ENCODE results near the gene DMC1. TPM values are rescaled to one million over a fixed set of nuclear protein-coding genes. Genes with fewer than 3 reads are reported as not detected.

The DMC1 gene
- total RNA-seq, 4 donors from 2014 or later = 2.1 to 10.8 (median 4.5) TPM

DNA sequence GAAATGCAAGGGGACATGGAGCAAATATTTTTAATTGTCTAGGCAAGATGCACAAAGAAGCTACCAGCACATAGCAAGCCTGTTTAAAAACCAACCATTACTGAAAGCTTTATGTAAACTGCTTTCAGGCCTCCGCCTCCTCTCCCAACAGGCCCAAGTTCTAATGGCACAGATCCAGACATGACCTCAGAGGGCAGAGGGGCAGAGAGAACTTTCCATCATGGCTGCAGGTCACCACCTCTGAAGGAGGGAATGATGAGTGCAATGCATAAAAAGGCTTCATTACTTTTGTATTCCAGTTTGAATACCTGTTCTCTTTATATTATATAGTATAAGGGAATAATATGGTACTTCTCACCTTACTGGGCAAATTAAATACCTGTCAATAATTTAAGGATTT lies 79.1 kb downstream of the DMC1 start:
- Histone ChIP-seq H3K9me3 (no peaks in the 10 kb centered on the region), H3K27me3 (no peaks in the 10 kb centered on the region), H3K4me3 (no peak overlapping the region), H3K36me3 (peaks cover 6 to 100% (median 73%) of the 10 kb centered on the region in 3 donors), H3K27ac (peak overlapping the region; percentile 52 to 82 (median 58)), H3K4me1 (peaks cover 0 to 87% (median 20%) of the 10 kb centered on the region in 4 donors)
- TF ChIP-seq EP300 (IDR thresholded peaks at IDR 0.05) = peak in 1 of 2 donors; percentile 84
- TF ChIP-seq POLR2A (IDR thresholded peaks at IDR 0.05) = no peak
- WGBS, 2 donors = 9 to 41% methylated on average over 1 of the region's 1 CpG
- peak; percentile 61 to 80 for DNase-seq (ENCODE audit: low spot score in 2 of 2)

DNA sequence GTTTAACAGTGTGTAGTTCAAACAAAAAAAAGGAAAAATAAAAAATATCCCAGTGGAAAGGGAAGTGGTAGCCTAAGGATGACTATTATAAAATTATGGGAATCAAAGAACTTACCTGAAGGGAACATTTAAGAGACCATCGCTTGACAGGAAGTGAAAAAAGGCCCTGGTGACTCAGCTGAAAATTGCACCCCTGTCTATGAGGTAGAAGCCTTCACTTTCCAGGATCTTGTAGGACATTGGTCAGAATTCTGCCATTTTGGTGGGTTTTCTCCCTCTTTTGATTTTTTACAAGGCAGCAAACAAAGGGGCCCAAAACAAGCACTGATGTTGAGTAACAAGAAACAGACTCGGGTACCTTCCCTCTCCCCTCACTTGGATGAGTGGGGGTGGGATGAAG lies 79.5 kb downstream of the DMC1 start:
- Histone ChIP-seq H3K27me3 (no peaks in the 10 kb centered on the region), H3K4me1 (peaks cover 0 to 86% (median 20%) of the 10 kb centered on the region in 4 donors), H3K9me3 (no peaks in the 10 kb centered on the region), H3K27ac (peak overlapping the region; percentile 52 to 82 (median 58)), H3K36me3 (peaks cover 4 to 99% (median 73%) of the 10 kb centered on the region in 3 donors), H3K4me3 (no peak overlapping the region)
- WGBS, 2 donors = 32 to 57% methylated on average over 2 of the region's 2 CpGs
- no peak for TF ChIP-seq EP300 (IDR thresholded peaks at IDR 0.05)
- TF ChIP-seq, protein P1, sequence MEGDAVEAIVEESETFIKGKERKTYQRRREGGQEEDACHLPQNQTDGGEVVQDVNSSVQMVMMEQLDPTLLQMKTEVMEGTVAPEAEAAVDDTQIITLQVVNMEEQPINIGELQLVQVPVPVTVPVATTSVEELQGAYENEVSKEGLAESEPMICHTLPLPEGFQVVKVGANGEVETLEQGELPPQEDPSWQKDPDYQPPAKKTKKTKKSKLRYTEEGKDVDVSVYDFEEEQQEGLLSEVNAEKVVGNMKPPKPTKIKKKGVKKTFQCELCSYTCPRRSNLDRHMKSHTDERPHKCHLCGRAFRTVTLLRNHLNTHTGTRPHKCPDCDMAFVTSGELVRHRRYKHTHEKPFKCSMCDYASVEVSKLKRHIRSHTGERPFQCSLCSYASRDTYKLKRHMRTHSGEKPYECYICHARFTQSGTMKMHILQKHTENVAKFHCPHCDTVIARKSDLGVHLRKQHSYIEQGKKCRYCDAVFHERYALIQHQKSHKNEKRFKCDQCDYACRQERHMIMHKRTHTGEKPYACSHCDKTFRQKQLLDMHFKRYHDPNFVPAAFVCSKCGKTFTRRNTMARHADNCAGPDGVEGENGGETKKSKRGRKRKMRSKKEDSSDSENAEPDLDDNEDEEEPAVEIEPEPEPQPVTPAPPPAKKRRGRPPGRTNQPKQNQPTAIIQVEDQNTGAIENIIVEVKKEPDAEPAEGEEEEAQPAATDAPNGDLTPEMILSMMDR (IDR thresholded peaks at IDR 0.05) = no peak
- no peak for TF ChIP-seq POLR2A (IDR thresholded peaks at IDR 0.05)
- DNase-seq (ENCODE audit: low spot score in 2 of 2) = no peak

DNA sequence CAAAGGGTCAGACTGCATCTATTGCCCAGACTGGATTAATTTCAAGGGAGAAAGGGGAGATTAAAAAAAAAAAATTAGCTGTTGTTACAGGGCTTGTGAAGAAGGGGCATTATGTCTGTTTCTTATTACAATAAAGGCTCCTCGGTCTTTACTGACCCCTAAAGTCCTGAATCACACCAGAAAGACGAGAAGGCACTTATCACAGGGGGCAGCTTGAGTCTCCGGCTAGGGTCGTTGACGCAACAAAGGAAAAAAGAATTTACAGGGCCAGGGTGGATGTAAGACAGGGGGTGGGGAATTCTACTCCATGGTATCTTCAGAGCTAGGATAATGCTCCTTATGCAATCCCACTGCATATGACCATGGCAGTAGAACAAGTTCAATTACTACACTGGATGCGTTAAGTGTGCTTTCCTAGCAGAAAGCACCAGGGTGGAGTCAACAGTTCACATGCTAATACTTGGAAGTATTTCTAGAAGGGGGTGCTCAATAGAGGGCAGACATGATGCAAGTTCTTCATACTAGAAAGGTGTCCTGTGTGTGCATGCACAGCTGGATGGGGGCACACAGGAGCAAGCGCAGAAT lies 80.3 kb downstream of the DMC1 start:
- 65 to 72% methylated on average over 7 of the region's 7 CpGs for WGBS, 2 donors
- Histone ChIP-seq H3K4me1 (peaks cover 0 to 85% (median 20%) of the 10 kb centered on the region in 4 donors), H3K36me3 (peaks cover 3 to 99% (median 69%) of the 10 kb centered on the region in 3 donors), H3K27me3 (no peaks in the 10 kb centered on the region), H3K27ac (peak overlapping the region; percentile 2 to 82 (median 58)), H3K9me3 (no peaks in the 10 kb centered on the region), H3K4me3 (no peak overlapping the region)
- no peak for DNase-seq (ENCODE audit: low spot score in 2 of 2)
- TF ChIP-seq, protein P1 (IDR thresholded peaks at IDR 0.05) = no peak
- TF ChIP-seq EP300 (IDR thresholded peaks at IDR 0.05) = peak in 1 of 2 donors; percentile 37

DNA sequence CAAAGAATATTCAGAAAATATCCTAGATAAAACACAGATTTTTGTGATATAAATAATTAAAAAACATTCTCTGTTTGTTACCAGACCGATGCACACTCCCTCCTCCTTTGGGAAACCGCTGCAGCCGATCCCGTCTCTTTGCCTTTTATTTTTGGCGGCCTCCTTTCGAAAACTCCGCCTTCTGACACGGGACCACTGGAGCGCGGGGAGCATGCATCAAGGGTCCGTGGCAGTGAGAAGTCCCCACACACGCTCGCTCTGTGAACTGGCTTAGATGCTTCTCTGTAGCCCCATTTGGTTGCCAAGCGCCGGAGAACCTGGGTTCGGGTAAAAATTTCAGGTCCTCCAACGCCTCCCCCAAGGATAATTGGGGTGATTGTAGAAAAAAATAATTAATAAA lies 80.8 kb downstream of the DMC1 start:
- peaks cover 3 to 99% (median 64%) of the 10 kb centered on the region in 3 donors for H3K36me3 ChIP-seq
- WGBS, 2 donors = 87 to 88% methylated on average over 17 of the region's 17 CpGs
- DNase-seq (ENCODE audit: low spot score in 2 of 2) = no peak
- H3K27me3 ChIP-seq = no peaks in the 10 kb centered on the region
- peak overlapping the region in 2 of 4 donors; percentile 61 to 82 for H3K27ac ChIP-seq
- peaks cover 0 to 83% (median 20%) of the 10 kb centered on the region in 4 donors for H3K4me1 ChIP-seq
- TF ChIP-seq, protein P1 (IDR thresholded peaks at IDR 0.05) = no peak
- no peak for TF ChIP-seq POLR2A (IDR thresholded peaks at IDR 0.05)
- no peak for TF ChIP-seq EP300 (IDR thresholded peaks at IDR 0.05)
- H3K4me3 ChIP-seq = no peak overlapping the region
- no peaks in the 10 kb centered on the region for H3K9me3 ChIP-seq

DNA sequence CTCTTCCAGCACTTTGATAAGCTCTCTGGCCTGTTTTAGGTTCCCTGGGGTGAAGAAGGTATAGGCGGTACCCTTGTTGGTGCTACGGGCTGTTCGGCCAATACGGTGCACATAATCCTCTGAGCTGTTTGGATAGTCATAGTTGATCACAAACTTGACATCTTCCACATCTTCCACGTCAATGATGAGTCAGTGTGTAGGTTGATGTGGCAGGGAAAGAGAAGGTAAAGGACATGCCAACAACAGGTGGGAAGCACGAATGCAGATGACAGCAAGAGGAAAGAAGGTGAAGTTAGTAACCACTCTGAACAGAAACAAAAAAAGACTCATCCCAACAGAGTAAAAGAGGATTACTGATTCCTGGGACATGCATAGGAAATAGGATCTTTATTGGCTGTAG lies 82.0 kb downstream of the DMC1 start:
- Histone ChIP-seq H3K9me3 (no peaks in the 10 kb centered on the region), H3K36me3 (peaks cover 3 to 99% (median 57%) of the 10 kb centered on the region in 3 donors), H3K27me3 (no peaks in the 10 kb centered on the region), H3K27ac (peak overlapping the region in 2 of 4 donors; percentile 20 to 38), H3K4me3 (no peak overlapping the region), H3K4me1 (peaks cover 0 to 75% (median 20%) of the 10 kb centered on the region in 4 donors)
- 82 to 84% methylated on average over 6 of the region's 6 CpGs for WGBS, 2 donors
- no peak for DNase-seq (ENCODE audit: low spot score in 2 of 2)
- TF ChIP-seq EP300 (IDR thresholded peaks at IDR 0.05) = no peak
- TF ChIP-seq POLR2A (IDR thresholded peaks at IDR 0.05) = no peak
- TF ChIP-seq, protein P1 (IDR thresholded peaks at IDR 0.05) = no peak

All from tibial nerve (tissue), 4 donors.